Endodermal cell (in vitro differentiated cells): ENCODE results near the gene CASK. TPM values are rescaled to one million over a fixed set of nuclear protein-coding genes. Genes with fewer than 3 reads are reported as not detected.

Experiments
- DNase-seq: peaks from one replicate; pipeline ENCODE4 v3.0.0-alpha.2; 2017
- H3K27ac ChIP-seq: 2 replicates; pipeline ENCODE4 v1.5.1; 2013; ENCODE audit warnings: mild to moderate bottlenecking, low read depth, low read length, moderate library complexity
- H3K27me3 ChIP-seq: 2 replicates; pipeline ENCODE4 v1.6.1; 2013; ENCODE audit warnings: mild to moderate bottlenecking, low read length, moderate library complexity; ENCODE audit not compliant: insufficient read depth, control insufficient read depth, poor library complexity, severe bottlenecking
- H3K36me3 ChIP-seq: 2 replicates; pipeline ENCODE4 v1.7.0; 2013; ENCODE audit warnings: mild to moderate bottlenecking, low read length, moderate library complexity; ENCODE audit not compliant: control insufficient read depth, insufficient read depth
- H3K4me1 ChIP-seq: one replicate; pipeline ENCODE4 v1.7.0; 2013; ENCODE audit warnings: low read length; ENCODE audit not compliant: control insufficient read depth, insufficient read depth
- H3K4me3 ChIP-seq: 2 replicates; pipeline ENCODE4 v1.5.1; 2013; ENCODE audit warnings: mild to moderate bottlenecking, low read length, moderate library complexity
- H3K9ac ChIP-seq: 2 replicates; pipeline ENCODE4 v1.6.1; 2013; ENCODE audit warnings: mild to moderate bottlenecking, low read length, moderate library complexity; ENCODE audit not compliant: poor library complexity, severe bottlenecking; ENCODE audit errors: extremely low read depth
- H3K9me3 ChIP-seq: 2 replicates; pipeline ENCODE4 v1.6.1; 2013; ENCODE audit warnings: mild to moderate bottlenecking, low read length, moderate library complexity; ENCODE audit not compliant: control insufficient read depth
- H3K27ac Mint-ChIP-seq: 2 replicates; pipeline ENCODE4 v1.8.0; 2020; ENCODE audit warnings: mixed read lengths
- H3K27me3 Mint-ChIP-seq: 2 replicates; pipeline ENCODE4 v1.8.0; 2021; ENCODE audit warnings: mild to moderate bottlenecking, mixed read lengths; ENCODE audit not compliant: insufficient read depth
- H3K36me3 Mint-ChIP-seq: 2 replicates; pipeline ENCODE4 v1.8.0; 2020; ENCODE audit warnings: low read depth, mixed read lengths
- H3K4me1 Mint-ChIP-seq: 2 replicates; pipeline ENCODE4 v1.8.0; 2020; ENCODE audit warnings: mixed read lengths
- H3K4me3 Mint-ChIP-seq: 2 replicates; pipeline ENCODE4 v1.8.0; 2020; ENCODE audit warnings: mild to moderate bottlenecking, moderate library complexity, mixed read lengths
- H3K9me3 Mint-ChIP-seq: 2 replicates; pipeline ENCODE4 v1.8.0; 2020; ENCODE audit warnings: mild to moderate bottlenecking, mixed read lengths
- CTCF ChIP-seq: fragments of 200-600 bp; sonication (generic); conservative IDR thresholded peaks from 2 replicates; pipeline ENCODE4 v1.5.0; 2021; ENCODE audit warnings: antibody characterized with exemption, mild to moderate bottlenecking
- WGBS, 2 experiments: methylation state at CpG; one replicate each; pipeline versions ENCODE4 v1.1.5 to v1.1.7; 2013; ENCODE audit warnings: missing lambda C conversion rate in 2 of 2, mixed read lengths in 1 of 2; ENCODE audit not compliant: insufficient coverage in 1 of 2, insufficient read length in 1 of 2; 5-methylcytosine and 5-hydroxymethylcytosine counted together
- total RNA-seq, 2 donors: library from RNA; stranded (reverse); fragmentation: NEBNext Ultra II Directional in 1 of 2; extraction: Animal tissue kit (Norgen Biotek cat#: 25700) in 1 of 2; gene quantifications; 2 replicates in 1 of 2; 3 replicates in 1 of 2; pipeline ENCODE4 v1.2.1, GENCODE V29; 2021

CASK gene
- total RNA-seq, 2 donors from 2014 or later: 79.1 to 87.1 TPM

GRCh38 chrX:41543025-41543424 lies 380.3 kb downstream of the CASK start:
- Mint-ChIP-seq H3K9me3 (peaks cover 42% of the 10 kb centered on the region), H3K27me3 (no peaks in the 10 kb centered on the region), H3K4me1 (no peaks in the 10 kb centered on the region), H3K4me3 (no peak overlapping the region), H3K36me3 (peaks cover 17% of the 10 kb centered on the region), H3K27ac (no peak overlapping the region)
- Histone ChIP-seq H3K27me3 (no peaks in the 10 kb centered on the region), H3K27ac (no peak overlapping the region), H3K4me3 (no peak overlapping the region), H3K4me1 (no peaks in the 10 kb centered on the region), H3K9me3 (no peaks in the 10 kb centered on the region), H3K36me3 (peaks cover 11% of the 10 kb centered on the region), H3K9ac (no peak overlapping the region)
- DNase-seq: no peak
- TF ChIP-seq CTCF: no peak
- 100% methylated on average over 1 of the region's 1 CpG; no CpG with 5 or more reads in 1 of the 2 experiments for WGBS, 2 experiments

DNA sequence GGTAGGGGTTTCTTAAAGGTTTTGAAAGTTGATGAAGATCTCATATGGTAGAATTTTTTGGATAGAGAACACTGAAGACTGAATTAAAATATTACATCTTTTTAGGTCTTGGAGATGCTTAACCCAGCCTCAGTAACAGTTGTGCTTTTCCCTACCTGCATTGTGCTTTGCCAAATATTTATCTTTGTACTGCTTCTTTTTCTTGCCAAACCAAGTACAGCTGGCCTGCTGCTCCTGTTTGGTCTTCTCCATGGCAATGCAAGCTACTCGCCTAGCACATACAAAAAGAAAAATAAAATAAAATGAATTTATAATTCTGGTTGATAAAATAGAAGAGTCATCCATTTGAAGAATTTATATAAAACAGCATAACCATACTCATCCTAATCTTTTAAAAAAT lies 380.8 kb downstream of the CASK start:
- Mint-ChIP-seq H3K27ac (no peak overlapping the region), H3K4me3 (no peak overlapping the region), H3K36me3 (peaks cover 17% of the 10 kb centered on the region), H3K9me3 (peaks cover 39% of the 10 kb centered on the region), H3K4me1 (no peaks in the 10 kb centered on the region), H3K27me3 (no peaks in the 10 kb centered on the region)
- Histone ChIP-seq H3K27me3 (no peaks in the 10 kb centered on the region), H3K9me3 (no peaks in the 10 kb centered on the region), H3K36me3 (peaks cover 11% of the 10 kb centered on the region), H3K9ac (no peak overlapping the region), H3K4me1 (no peaks in the 10 kb centered on the region), H3K27ac (no peak overlapping the region), H3K4me3 (no peak overlapping the region)
- WGBS, 2 experiments: no CpG with 5 or more reads among the region's 1 CpG
- no peak for DNase-seq
- TF ChIP-seq CTCF: no peak

- H3K9ac ChIP-seq: no peak overlapping the region
- H3K4me1 Mint-ChIP-seq: no peaks in the 10 kb centered on the region
- peak; percentile 53 for DNase-seq
- no peaks in the 10 kb centered on the region for H3K9me3 ChIP-seq
- H3K27me3 ChIP-seq: no peaks in the 10 kb centered on the region
- H3K27ac ChIP-seq: no peak overlapping the region
- peaks cover 17% of the 10 kb centered on the region for H3K36me3 Mint-ChIP-seq
- TF ChIP-seq CTCF: no peak
- no peak overlapping the region for H3K4me3 Mint-ChIP-seq
- H3K36me3 ChIP-seq: peaks cover 11% of the 10 kb centered on the region
- no peak overlapping the region for H3K4me3 ChIP-seq
- WGBS, 2 experiments: 86% methylated on average over 3 of the region's 4 CpGs; no CpG with 5 or more reads in 1 of the 2 experiments
- no peaks in the 10 kb centered on the region for H3K27me3 Mint-ChIP-seq
- H3K9me3 Mint-ChIP-seq: peaks cover 37% of the 10 kb centered on the region
- no peaks in the 10 kb centered on the region for H3K4me1 ChIP-seq
- H3K27ac Mint-ChIP-seq: no peak overlapping the region
Measured at GRCh38 chrX:41542135-41542534, 381.2 kb downstream of the CASK start.
